RCC 7860 (cell line): ENCODE measurements around the gene AK9.
A peak's percentile ranks its signal among the peaks of the same experiment; 100 is the strongest.

ENCODE experiments used
- DNase-seq: peaks from one replicate; pipeline ENCODE4 v3.0.0-alpha.2; 2015; ENCODE audit warnings: low spot score
- FAIRE-seq: peaks from 2 replicates; lab custom pipeline; 2012; peaks lifted over from hg19 to GRCh38; lab: Jason Lieb, UNC

The AK9 gene

DNA sequence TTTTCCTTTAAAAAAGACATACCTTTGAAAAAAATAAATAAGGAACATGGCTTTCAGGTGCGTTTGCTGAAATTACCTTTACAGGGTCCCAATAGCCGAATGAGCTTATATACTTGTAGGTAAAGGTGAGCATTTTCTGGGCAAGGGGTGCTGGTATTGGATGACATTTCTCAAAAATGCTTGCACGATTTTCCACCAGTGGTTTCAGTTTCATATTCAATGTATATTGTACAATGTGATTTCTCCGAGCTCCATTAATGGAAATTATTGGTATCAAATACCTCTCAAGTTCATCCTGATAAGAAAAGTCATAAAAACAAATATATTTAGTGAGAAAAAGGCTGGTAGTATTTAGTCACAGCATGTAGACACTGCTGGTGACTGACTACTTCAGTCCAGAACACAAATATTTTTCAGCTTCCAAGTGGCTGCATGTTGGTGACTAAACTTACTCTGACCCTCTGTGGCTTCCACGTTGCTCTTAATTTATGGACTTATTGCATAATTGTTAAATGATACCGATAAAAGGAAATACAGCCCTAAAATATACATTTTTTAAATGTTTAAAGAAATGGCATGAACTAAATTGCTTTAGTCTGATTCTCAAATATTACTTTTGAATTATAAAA, 175.1 kb downstream of the AK9 start:
- DNase-seq = no peak
- no peak for FAIRE-seq

DNA sequence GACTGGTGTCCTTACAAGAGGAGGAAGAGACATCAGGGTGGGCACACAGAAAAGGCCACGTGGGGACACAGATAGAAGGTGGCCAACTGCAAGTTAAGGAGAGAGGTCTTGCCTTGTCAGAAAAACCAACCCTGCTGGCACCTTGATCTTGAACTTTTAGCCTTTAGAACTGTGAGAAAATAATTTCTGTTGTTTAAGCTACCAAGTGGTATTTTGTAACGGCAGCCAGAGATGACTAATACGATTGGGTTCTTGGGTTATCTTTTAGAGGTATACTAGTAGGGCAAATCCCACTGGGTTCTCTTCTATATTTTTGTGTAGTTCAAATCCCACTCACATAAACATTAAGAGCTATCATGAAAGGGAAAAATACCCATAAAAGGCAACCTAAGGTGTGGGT, 176.1 kb downstream of the AK9 start:
- FAIRE-seq = no peak

DNA sequence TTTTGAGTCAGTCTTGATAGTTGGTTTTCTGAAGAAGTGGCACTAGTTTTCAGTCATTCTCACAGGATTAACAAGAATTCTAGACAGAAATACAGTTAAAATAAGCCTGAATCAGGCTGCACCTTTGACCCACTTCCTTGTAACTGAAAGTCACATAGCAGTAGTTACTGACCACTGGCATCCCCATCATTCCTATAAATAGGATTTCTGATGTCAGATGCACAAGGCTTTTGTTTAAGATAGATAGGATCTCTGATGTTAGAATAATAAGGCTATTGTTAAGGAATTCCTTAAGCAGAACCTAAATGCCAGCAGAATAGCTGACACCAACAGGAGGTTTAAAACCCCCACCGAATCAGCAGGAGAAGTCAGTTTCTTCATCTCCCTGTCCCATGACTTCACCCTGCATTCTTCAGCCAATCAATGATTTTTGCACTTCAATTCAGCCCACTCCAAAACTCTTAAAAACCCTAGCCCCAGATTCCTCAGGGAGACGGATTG, 177.4 kb downstream of the AK9 start:
- DNase-seq (peak; percentile 53), FAIRE-seq (no peak)

More for the DNA sequence above, 176.1 kb downstream of the AK9 start:
- no peak for DNase-seq

DNA sequence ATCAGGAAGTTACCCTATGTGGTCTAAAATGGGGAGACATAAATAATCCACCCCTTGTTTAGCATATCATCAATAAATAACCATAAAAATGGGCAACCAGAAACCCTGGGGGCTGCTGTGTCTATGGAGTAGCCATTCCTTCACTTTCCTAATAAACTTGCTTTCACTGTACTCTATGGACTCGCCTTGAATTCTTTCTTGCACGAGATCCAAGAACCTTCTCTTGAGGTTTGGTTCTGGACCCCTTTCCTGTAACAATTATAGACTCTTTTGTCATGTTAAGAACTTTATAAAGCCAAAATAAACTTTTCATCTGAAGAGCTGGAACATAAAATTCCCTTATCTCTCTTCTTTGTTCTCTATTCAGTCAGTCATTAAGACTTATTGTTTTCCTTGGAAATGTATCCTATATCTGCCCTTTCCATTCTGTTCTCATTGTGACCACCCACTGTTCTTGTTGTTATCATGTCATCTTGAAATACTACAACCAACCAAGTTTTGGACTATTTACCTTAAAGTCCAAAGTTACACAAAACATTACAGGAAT, 178.7 kb downstream of the AK9 start:
- DNase-seq (no peak), FAIRE-seq (no peak)

DNA sequence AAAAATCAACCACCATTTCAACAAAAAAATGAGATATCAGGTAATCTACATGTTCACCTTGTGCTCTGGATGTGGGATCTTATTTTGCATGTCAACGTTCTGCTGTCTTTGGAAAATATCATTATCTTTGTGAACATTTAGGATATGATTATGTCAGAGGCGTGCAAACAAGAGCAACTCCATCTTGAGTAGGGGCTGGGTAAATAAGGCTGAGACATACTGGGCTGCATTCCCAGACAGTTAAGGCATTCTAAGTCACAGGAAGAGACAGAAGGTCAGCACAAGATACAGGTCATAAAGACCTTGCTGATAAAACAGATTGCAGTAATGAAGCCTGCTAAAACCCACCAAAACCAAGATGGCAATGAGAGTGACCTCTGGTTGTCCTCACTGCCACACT, 179.2 kb downstream of the AK9 start:
- DNase-seq (no peak), FAIRE-seq (no peak)

DNA sequence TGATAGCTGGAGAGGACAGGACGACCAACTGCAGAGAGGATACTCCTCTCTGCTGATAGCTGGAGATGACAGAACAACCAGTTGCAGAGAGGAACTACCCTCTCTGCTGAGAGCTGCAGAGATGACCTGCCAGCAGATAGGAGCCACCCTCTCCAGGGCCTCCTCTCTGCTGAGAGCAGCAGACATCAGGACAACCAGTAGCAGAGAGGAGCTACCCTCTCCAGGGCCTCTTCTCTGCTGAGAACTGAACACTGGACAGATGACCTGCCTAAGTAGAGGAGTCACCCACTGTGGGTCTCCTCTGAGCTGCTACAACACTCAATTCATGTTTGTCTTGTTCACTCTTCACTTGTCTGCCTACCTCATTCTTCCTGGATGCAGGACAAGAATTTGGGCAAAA, 180.6 kb downstream of the AK9 start:
- DNase-seq (no peak), FAIRE-seq (no peak)

DNA sequence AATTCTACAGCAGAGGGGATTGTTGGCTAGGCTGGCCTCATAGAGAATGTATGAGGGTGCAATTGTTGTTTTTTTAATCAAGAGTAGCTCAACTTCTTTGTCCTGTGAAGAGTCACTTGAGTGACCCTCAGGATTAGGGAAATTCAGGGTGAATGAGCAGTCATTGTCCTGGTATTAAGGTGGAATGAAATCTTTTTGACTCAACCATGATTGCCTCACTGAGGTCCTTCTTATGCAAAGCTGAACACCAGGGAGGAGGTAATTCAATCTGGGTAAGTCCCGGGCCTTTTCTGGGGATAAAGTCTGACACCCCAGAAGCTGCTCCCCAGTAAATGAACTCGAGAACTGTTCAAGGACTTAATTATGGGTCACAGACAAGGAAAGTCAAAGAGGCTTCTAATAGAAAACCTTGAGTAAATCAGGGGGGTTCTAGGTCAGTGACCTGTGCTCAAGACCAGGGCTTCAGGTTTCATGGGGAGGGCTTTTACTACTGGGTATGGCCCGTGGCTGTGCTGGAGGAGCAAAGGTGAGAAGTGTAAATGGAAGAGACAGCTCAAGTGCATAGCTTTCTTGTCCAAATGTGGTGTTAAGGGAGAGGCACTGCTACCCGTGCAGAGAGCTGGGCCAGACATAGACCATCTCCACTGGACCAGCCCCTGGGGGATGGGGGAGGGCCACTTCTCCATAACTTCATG, 182.7 kb downstream of the AK9 start:
- FAIRE-seq (no peak), DNase-seq (no peak)

DNA sequence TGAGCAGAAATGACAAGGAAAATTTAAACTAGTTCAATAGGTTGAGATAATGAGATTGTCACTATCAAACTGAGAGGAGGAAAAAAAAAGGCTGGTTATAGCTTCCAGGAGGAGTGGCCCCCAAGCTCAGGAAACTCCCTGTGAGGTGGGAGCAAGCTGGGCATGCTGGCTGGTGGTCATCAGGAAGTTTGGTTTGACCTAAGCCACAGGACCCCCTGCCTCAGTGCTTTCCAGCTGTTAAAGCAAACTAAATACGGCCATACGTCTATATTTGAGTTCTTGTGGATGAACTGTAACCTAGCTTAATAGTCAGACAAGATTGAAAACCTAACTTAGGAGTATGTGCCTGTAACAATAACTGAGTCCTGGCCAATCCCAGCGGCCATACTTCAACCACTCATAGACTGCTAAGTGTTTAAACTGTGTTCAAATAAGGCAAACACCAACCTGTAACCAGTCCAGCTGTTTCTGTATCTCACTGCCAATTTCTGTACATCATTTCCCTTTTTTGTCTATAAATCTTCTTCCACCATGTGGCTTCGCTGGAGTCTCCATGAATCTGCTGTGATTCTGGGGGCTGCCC, 183.4 kb downstream of the AK9 start:
- no peak for DNase-seq
- FAIRE-seq = no peak

DNA sequence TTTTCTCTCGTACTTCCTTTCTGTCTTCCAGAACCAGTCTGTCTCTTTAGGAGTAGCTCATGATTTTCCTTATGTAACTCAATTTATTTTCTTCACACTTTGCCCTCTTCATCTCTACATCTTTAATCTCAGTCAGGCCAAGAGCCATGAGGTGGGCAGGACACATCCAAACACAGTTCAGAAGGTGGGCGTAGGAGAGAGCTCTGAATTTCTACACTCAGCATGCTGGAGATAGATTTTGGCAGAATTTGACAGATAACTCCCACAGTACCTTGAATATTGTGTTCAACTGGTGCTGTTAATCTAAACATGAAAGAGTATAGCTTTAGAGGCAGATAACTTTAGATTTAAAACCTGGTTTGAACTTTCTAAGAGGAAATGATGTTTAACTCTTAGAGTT, 184.2 kb downstream of the AK9 start:
- no peak for FAIRE-seq

DNA sequence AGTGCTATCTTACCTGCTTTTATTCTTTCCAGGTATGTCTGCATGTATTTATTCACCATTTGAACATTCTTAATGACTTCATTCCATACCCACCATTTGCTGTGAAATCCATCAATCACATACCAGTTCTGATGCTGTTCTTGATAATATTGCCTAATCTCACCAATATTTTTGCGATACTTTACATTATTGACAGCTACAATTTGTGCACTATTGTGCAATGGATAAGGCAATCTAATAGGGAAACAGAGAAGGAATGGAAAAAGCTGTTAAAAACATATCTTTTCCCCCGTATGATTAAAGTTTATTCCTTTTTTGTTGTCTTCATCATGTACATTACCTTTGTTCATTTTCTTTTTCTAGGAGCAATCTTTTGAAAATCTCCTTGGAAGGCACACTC, 184.7 kb downstream of the AK9 start:
- DNase-seq (no peak), FAIRE-seq (no peak)

More for the DNA sequence above, 184.2 kb downstream of the AK9 start:
- no peak for DNase-seq

DNA sequence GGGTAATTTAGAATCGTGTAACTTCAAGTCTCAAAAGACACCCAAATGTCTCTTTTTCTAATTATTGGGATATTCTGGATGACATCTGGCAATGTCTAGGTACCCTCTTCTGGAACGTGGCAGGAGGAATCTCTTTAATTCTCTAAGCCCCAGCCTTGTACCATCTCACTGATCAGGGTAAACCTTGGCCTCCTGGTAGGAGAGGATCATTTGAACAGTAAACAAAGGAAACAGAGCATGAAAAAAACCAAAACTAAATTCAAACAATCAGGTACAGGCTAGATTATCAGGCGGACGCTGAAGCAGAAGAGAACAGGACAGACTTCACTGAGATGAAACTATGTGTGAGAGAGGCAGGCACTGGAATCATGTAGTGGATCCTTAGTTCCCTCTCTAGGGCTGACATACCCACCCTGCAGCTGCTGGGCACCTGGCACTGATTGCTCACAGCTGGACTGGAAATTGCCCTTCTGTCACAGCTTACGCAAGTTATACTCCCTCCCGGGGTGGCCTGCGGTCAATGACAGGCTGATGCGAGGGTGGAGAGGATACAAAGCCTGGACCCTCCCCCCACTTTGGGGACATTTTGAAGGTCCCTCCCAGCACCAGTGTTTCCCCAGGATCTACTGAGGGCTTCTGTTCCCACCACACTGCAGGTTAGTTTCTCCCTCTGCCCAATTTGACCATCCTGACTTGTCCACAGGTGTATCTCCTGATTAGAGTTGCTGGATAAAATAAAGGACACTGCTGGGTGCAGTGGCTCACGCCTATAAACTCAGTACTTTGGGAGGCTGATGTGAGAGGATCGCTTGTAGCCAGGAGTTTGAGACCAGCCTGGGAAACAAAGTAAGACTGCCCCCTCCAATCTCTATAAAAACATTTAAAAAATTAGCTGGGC, 187.4 kb downstream of the AK9 start:
- no peak for FAIRE-seq

DNA sequence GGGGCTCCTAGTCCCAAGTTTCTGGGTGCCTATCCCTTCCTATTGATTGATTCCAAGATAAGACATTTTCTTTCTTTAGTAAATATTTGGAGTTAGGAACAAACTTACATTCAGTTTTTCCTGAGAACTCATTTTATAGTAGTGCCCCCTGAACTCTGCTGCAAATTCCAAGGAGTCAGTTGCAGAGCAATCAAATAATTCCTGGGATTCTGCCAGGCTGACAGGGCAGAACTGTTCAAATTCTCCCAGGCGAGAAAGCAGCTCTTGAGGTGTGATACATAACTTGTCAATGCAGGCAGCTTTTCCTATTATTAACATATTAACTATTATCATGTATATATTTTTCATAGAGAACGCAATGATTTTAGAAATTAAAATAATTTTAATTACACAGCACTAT, 192.1 kb downstream of the AK9 start:
- no peak for FAIRE-seq
- no peak for DNase-seq

More for the DNA sequence above, 187.4 kb downstream of the AK9 start:
- DNase-seq = no peak

DNA sequence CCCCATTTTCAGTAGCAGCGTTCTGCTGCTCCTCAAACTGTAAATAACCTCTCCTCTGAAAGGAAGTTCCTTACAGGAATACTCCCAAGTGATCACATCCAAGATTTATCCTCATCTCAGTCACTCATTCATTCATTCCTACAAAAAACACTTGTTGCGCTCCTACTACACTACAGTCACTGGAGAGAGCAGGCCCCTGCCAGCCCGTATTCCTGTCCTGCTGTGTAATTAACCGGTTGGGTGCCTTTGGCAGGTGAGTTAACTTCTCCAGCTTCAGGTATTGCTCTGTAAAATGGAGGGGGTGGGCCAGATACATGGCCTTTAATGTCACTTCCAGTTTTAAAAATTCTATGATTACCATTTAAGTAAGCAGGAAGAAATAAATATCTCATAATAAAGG, 192.9 kb downstream of the AK9 start:
- no peak for FAIRE-seq
- no peak for DNase-seq

DNA sequence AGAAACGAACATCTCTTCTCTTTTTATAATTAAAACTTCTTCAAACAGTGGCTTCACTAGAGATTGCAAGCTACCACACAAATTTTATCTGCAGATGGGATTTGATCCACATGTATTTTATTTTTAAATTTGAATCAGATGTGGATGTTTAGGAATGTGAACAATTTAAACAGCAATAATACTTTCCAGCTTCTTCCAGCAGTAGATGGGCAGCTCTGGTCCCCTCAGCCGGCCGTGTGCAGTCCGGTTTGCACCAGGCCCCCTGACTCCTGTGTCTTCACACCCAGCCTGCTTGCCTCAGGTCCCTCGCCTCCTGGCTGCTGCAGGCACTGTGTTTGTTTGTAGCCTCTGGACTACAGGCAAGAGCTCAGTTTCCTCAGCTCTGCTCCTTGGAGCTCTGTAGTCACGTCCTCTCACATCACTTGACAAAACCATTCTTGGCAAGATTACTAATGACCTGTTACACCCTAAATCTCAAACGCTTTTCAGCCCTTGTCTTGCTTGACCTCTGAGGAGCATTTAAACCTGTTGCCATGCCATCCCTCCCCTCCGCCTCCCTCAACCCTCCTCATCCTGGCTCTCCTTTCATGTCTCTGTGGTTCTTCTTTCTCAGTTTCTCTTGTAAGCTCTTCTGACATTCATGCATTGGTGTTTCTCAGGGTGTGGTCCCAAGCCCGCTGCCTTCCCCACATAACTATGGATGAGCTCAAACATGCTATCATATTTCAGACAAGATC, 194.8 kb downstream of the AK9 start:
- DNase-seq (no peak), FAIRE-seq (no peak)

DNA sequence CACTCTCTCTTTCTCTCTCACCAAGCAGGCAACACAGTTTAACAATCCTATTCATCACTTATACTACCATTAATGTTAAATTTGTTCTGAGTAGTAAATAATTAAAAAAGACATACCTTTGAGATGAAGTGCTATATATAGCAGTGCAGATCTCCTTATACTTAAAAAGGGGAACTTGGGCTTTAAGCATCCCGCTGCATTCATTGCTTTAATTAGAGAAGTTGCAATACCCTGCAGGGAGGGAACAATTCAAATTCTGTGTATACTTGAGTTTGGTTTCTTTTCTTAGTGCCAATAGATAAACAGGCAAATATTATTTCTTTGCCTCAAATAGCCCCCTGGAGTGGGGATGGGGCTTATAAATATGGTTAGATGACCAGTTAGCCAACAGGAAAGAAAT, 197.1 kb downstream of the AK9 start:
- DNase-seq (no peak), FAIRE-seq (no peak)

DNA sequence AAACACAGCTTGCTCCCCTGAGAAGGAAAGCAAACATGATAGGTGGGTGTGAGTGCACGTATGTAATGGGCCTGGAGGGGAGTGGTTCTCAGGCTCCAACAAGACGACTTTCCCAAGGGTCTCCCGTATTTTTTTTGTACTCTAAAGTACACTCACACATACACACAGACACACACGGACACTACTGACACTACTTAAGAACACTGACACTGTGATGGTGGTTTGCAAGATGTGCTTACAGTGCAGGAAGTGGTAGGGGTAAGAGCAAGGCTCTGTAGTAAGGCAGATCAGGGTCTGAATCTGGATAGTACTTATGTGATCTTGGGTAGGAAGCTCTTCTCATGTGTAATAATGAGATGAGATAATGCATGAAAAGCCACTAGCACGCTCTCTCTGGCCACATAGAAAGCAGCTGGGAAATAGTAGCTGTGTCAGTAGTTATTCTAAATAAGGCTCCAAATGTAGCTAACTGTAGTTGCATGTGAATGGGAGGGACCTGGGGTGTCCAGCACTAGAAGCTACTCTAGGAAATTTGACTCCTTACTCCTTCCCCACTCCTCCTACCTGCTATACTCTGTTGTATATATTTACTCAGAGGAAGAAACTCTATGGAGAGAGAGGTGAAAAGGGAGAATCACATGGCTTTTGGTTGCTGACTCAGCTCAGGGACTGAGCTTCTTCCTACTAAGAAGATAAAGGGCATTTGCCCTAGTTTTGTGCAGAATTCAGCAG, 199.6 kb downstream of the AK9 start:
- FAIRE-seq (no peak), DNase-seq (no peak)

DNA sequence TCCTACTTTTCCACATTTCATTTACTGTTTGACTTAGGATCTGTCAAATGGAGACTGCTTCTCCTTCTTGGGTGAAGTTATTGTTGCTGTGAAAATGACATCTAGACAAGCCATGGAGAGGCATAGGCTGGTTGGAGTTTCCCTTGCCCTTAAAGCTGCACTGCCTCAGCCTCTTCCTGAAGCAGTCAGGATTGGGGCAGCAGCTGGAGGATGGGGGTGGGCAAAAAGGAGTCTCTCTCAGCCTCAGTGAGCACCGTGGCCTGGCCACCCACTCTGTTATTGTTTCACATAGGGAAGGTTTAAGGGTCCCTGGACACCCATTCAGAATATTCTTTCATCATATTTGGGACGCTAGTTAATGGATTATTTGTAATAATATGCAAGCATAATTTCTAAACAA, 200.3 kb downstream of the AK9 start:
- DNase-seq (no peak), FAIRE-seq (no peak)

DNA sequence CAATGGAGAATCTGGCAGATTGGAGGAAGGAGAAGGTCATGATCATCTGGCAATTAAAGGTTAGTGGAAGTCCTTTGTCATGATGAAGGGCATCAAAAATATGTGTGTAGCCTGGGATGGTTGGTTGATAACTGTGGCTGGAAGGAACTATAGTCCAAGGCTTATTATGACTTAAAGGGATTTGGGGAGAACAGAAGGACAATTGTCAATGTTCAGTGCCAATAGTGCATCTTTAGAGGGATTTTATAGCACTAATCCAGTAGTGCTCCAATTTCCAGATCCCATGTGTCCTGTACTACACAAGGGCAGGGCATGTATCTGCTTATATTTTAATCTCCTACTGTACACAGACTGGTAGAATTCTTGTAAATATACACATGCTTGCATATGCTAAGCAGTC, 203.0 kb downstream of the AK9 start:
- FAIRE-seq (no peak), DNase-seq (no peak)

DNA sequence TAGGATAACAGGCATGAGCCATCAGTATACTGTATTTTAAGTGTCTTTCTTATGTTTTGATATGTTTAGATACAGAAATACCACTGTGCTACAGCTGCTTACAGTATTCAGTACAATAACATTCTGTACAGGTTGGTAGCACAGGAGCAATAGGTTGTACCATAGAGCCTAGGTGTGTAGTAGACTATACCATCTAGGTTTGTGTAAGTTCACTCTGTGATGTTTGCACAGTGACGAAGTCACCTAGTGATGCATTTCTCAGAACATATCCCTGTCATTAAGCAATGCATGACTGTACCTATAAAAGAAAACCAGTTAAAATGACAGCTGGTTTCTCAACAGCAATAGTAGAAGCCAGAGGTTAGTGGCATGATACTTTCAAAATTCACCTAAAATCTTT, 204.9 kb downstream of the AK9 start:
- DNase-seq = peak; percentile 10
- no peak for FAIRE-seq
